IMR-90 (cell line): Measurements from ENCODE around the gene TALDO1.

Experiments
- BHLHE40 ChIP-seq: fragments of 150-350 bp; IDR thresholded peaks from 2 replicates; pipeline ENCODE4 v1.6.1; 2016; ENCODE audit warnings: mild to moderate bottlenecking, low read depth, low read length
- CEBPB ChIP-seq: IDR thresholded peaks from 2 replicates; pipeline ENCODE4 v1.6.1; 2012; ENCODE audit warnings: low read depth, low read length, improper control_type of control experiment
- CTCF ChIP-seq: conservative IDR thresholded peaks from 2 replicates; pipeline ENCODE4 v1.5.1; 2012; ENCODE audit warnings: mild to moderate bottlenecking, low read depth, low read length, improper control_type of control experiment
- FOS ChIP-seq: fragments of 150-350 bp; IDR thresholded peaks from 2 replicates; pipeline ENCODE4 v1.6.1; 2016; ENCODE audit warnings: low read depth, low read length
- MAFK ChIP-seq: IDR thresholded peaks from 2 replicates; pipeline ENCODE4 v1.6.1; 2012; ENCODE audit warnings: low read depth, low read length, improper control_type of control experiment
- MAZ ChIP-seq: IDR thresholded peaks from 2 replicates; pipeline ENCODE4 v1.6.1; 2012; ENCODE audit warnings: low read depth, mild to moderate bottlenecking, low read length, improper control_type of control experiment, moderate library complexity, borderline replicate concordance
- MXI1 ChIP-seq: IDR thresholded peaks from 2 replicates; pipeline ENCODE4 v1.6.1; 2012; ENCODE audit warnings: low read depth, mild to moderate bottlenecking, low read length, moderate library complexity, borderline replicate concordance
- NFE2L2 ChIP-seq: fragments of 150-350 bp; IDR thresholded peaks from 2 replicates; pipeline ENCODE4 v1.6.1; 2016; ENCODE audit warnings: low read depth, mild to moderate bottlenecking, low read length
- POLR2A ChIP-seq: IDR thresholded peaks from 2 replicates; pipeline ENCODE4 v1.6.1; 2012; ENCODE audit warnings: mild to moderate bottlenecking, low read depth, low read length
- RAD21 ChIP-seq: IDR thresholded peaks from 2 replicates; pipeline ENCODE4 v1.6.1; 2012; ENCODE audit warnings: low read length, improper control_type of control experiment
- RCOR1 ChIP-seq: IDR thresholded peaks from 2 replicates; pipeline ENCODE4 v1.6.1; 2012; ENCODE audit warnings: mild to moderate bottlenecking, low read length, improper control_type of control experiment; ENCODE audit not compliant: insufficient replicate concordance
- RFX5 ChIP-seq: IDR thresholded peaks from 2 replicates; pipeline ENCODE4 v1.8.0; 2012; ENCODE audit warnings: low read depth, mild to moderate bottlenecking, low read length, moderate library complexity
- SMC3 ChIP-seq: fragments of 150-350 bp; IDR thresholded peaks from 2 replicates; pipeline ENCODE4 v1.6.1; 2016; ENCODE audit warnings: low read depth, mild to moderate bottlenecking, antibody characterized with exemption, low read length, moderate library complexity
- USF2 ChIP-seq: fragments of 150-350 bp; IDR thresholded peaks from 2 replicates; pipeline ENCODE4 v1.6.1; 2017; ENCODE audit warnings: mild to moderate bottlenecking, antibody characterized with exemption, low read length, low read depth

GRCh38 chr11:783581-784015 is 36.3 kb downstream of the TALDO1 start:
- TF ChIP-seq CTCF (peak; percentile 86), POLR2A (no peak), RAD21 (peak; percentile 73), RFX5 (no peak), SMC3 (peak; percentile 67), USF2 (no peak), BHLHE40 (peak; percentile 97), MAZ (peak; percentile 67), MAFK (no peak), FOS (peak; percentile 14; the same call in 1 of the 2 replicates), CEBPB (no peak), RCOR1 (peak; percentile 63), MXI1 (0 out of 2 replicates have a peak, but pooled peaks have one; percentile 68), NFE2L2 (0 out of 2 replicates have a peak, but pooled peaks have one; percentile 11)
